GDM1 (cell line): ENCODE results near the gene CRMP1.
"Not testable (repeated sequence)": the region's sequence is repeated elsewhere in the genome, so short reads cannot be mapped to it uniquely, and the experiment has no call there.

Experiments used
- DNase-seq: peaks from one replicate; lab custom pipeline; 2025; lab: John Stamatoyannopoulos, UW

CRMP1 gene

DNA sequence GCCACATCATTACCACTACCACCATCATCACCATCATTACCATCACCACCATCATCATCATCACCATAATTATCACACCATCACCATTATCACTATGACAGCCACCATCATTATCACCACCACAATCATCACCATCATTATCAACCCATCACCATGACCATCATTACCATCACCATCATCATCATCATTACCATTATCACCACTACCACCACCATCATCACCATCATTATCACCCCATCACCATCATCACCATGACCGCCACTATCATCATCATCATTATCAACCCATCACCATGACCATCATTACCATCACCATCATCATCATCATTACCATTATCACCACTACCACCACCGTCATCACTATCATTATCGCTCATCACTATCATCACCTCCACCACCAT, 36.5 kb downstream of the CRMP1 start:
- not testable (repeated sequence) for DNase-seq

DNA sequence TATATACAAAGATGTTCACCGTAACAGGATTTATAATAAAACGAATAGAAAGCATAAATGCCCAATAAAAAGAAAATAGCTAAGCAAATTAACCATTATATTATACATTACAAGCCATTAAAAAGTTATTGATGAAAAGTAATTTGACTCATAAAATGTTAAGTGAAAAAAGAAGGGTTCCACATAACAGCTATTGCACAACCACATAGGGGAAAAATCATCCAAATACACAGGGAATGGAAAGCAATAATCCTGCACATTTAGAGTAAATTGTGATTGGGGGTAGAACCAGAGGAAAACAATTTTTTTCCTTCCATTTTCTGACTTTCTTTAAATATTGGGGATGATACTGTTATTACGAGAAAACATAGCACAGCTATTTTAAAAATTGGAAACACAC, 38.0 kb downstream of the CRMP1 start:
- DNase-seq: no peak

DNA sequence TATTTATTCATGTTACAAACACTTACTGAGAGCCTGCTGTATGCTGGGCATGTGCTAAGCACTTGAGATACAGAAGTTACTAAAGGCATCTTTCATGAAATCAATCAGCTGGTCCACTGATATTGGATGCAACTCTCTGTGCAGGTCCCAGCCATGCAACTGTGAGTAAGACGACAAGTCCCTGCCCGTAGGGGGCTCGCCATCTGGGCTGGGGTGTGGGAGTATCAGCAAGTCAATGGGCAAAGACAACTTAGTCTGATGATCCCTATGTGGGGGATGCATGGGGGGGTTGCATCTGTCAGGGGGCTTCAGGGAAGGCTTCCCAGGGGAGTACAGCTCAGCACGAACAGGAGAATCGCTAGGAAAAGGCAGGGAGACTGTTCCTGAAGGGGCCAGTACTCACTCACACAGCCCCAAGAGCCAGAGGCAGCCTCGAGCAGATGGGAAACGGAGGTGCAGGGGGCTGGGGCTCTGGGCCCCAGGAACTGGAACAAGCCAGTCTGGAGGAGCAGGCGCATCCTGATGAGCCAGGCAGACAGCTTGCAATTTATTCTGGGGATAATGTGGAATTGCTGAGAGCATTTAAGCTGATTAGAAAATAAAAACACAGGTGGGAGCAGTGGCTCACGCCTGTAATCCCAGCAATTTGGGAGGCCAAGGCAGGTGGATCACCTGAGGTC, 40.2 kb downstream of the CRMP1 start:
- no peak for DNase-seq

DNA sequence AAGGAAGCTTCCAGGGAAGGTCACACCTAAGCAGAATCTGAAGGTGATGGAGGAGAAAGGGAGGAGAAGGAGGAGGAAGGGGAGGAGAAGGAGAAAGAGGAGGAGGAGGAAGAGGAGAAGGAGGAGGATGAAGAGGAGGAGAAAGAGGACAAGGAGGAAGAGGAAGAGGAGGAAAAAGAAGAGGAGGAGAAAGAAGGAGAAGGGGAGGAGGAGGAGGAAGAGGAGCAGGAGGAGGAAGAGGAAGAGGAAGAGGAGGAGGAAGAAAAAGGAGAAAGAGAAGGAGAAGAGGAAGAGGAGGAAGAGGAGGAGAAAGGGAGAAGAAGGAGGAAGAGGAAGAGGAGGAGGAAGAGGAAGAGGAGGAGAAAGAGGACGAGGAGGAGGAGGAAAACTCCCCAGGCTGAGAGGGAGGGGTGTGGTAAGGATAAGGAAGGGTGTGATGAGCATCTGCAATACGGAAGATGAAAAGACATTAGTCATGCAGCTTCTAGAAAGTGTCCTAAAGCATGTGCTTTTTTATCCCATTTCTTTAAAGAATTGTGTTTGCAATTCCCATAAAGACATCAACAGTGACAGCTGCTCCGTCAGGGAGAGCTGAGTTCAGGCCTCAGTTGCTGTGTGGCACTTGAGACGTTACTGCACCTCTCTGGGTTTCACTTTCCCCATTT, 41.1 kb downstream of the CRMP1 start:
- DNase-seq: no peak

DNA sequence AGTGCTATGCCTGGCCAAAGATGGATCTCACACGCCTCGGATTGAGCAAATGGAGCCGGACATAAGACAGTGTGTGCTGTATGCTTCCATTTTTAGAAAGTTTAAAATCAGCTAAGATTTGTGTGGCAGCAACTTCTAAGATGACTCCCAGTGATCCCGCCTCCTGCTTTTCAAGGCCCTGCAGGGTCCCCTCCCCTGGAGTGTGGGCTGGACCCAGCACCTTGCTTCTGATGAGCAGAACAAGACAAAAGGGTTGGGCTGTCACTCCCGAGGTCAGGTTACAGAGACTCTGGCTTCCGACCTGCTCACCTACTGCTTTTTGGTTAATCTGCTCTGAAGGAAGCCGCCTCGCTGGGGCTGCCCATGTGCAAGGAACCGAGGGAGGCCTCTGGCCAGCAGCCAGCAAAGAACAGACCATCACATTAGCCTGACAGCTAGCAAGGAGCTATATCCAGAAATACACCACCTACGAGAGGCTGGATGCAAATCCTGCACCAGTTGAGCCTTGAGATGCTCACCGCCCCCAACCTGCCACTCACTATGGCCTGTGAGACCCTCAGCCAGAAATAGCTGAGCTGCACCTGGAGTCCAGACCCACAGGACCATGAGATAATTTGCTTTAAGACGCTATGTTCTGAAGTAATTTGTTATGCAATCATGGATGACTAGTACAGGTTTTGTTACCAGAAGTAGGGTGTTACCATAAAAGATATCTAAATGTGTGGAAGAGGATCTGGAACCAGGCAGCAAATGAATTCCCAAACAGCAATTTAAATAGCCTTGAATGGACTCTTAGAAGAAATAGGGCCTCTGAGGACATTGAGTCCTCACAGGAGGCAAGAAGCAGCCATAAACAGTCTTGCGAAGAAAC, 47.6 kb downstream of the CRMP1 start:
- no peak for DNase-seq

DNA sequence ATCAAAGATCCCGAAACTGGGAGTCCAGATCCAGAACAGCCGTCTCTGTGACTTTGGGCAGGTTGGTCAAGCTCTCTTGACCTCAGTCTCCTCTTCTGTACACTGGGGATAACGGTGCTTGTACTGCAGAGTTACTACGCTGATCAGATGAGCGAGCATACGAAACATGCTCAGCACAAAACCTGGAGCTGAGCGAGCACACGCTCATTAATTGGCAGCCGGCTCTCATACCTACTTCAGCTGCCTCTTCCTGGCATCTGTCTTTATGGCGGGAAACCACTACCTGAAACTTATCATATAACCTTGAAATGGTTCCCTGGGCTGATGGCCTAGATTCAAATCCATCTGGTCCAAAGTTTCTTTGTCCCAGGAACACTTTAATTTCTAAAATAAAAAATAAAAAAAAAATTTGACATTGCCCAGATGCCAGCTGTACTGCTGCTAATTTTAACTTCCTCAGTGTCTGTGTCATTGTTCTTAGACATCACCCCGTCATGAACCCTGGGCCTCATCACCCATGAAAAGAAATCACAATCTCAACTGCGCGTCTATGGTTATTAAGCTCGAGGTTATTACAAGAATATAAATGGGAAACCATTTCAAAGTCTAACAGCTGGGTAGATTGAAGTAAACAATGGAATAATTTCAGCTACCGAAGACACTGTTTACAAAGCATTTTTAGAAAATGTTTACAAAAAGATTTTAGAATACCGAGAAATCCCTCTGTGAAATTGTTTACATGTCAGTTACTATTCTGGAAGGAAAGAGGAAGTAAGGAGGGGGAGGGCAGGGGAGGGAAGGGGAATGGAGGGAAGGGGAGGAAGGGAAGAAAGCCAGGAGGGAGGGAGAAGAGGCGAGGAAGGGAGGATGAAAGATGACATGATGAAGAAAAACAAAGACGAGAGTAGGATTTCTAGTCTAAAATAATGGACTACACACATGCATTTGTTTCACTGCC, 49.0 kb downstream of the CRMP1 start:
- DNase-seq: no peak

DNA sequence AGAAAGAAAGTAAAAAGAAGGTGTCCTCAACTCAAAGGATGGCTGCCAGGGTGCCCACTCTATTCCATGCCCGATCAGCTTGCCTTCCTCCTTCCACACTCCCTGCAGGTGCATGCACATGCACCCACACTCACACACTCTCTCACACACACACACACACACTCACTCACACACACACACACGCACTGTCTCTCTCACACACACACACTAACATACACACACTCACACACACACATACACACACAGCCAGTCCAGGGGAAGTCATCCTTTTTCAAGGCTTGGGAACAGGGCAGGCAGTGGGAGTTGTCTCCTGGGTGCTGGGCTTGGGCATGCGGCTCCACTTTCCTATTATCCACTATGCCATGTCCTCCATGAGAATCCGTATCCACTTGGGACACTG, 50.4 kb downstream of the CRMP1 start:
- no peak for DNase-seq

DNA sequence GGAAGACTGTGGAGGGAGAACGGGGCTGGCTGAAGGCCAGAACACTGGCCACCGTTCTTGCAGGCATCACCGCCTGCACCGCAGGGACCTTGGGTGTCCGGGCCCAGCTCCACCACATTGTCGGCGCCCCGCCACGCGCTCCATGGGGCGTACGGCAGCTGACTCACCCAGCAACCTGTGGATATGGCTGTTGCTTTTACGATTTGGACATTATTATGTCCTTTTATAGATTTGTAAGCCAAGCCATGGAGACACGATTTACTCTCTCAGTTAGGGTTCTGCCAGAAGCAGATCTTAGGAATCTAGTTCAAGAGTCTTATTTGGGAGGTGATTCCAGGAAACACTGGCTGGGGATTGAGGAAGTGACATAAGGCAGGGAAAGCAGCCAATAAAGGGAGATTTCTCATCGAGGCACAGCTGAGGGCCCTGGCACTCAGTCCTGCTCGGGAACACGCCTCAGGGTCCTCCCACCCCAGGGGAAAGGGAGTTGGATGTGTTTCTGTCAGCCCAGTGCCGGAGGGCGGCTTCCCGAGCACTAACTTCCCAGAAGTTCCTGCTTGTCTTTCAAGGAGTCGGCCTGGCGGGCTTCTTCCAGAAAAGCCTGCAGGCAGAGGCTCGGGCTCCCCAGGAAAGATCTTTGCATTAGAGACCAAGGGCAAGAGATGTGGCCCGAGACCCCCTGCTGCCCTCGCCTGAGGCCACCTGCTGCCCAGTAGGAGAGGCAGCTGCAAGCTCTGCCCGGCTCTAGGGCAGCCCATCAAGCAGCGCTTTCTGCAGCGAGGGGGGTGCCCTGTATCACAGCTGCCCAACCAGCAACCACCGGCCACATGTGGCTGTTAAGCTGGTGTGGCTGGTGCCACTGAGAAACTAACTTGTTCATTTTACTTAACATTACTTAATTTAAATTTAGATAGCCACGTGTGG, 52.9 kb downstream of the CRMP1 start:
- no peak for DNase-seq

DNA sequence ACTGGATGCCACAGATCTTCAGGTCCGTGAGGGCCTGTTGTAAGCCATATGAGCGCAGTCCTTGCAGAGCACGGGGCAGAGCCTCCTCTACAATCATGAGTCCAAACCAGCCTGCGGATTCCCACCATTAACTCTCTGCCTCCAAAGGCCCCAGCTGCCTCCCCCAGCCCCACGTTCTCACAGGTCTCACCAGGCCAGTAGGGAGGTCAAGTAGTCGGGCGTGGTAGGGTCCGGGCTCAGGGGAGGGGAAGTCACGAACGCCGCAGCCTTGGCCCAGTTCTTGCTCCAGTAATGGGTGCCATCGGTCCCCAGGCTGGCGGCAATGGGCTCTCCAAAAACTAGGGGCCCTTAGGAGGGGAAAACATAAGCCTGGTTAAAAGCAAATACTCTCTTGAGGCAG, 53.6 kb downstream of the CRMP1 start:
- no peak for DNase-seq

DNA sequence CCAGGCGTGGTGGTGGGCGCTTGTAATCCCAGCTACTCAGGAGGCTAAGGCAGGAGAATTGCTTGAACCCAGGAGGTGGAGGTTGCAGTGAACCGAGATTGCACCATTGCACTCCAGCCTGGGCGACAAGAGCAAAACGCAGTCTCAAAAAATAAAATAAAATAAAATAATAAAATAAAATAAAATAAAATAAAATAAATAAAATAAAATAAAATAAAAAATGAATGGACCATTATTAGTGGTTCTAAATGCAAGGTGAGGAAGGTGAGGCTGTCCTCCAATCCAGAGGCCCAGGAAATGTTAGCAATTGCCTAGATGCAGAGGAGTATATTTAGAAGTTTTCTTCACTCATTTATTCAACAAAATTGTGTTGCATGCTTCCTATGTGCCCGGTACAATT, 55.4 kb downstream of the CRMP1 start:
- DNase-seq: not testable (repeated sequence)

DNA sequence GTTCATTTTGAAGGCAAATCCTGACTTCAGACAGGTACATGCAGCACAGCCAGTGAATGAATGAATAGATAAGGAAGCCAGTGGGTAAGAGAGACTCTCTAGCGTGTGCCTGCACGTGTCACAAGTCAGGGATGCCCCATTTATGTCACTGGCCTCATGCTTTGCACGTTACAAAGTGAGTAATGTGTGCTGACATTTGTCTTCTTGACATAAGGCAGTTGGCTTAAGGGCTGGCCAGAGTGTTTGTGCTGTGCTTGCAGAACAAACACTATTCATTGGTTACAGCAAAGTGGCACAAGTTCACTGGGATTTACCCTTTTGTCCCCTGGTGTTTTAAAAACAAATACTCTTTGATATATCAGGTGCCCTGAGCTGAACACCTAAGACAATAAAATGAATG, 55.9 kb downstream of the CRMP1 start:
- no peak for DNase-seq

DNA sequence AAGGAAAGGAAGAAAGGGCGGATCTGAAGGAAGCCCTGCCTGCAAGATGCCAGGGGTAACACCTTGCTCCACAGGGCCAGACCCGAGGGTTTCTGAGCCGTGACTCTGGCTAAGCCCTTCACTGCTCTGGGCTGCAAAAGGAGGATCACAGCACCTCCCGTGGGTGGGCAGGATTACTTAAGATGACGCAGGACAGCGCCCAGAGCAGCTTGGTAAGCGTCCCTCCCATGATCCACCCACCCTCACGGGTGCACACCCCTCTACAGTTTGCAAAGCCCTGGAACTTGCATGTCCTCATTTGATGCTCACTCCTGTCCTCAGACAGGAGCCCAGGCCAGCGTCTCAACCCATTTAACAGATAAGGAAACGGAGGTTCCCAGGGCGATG, 64.9 kb downstream of the CRMP1 start:
- no peak for DNase-seq

DNA sequence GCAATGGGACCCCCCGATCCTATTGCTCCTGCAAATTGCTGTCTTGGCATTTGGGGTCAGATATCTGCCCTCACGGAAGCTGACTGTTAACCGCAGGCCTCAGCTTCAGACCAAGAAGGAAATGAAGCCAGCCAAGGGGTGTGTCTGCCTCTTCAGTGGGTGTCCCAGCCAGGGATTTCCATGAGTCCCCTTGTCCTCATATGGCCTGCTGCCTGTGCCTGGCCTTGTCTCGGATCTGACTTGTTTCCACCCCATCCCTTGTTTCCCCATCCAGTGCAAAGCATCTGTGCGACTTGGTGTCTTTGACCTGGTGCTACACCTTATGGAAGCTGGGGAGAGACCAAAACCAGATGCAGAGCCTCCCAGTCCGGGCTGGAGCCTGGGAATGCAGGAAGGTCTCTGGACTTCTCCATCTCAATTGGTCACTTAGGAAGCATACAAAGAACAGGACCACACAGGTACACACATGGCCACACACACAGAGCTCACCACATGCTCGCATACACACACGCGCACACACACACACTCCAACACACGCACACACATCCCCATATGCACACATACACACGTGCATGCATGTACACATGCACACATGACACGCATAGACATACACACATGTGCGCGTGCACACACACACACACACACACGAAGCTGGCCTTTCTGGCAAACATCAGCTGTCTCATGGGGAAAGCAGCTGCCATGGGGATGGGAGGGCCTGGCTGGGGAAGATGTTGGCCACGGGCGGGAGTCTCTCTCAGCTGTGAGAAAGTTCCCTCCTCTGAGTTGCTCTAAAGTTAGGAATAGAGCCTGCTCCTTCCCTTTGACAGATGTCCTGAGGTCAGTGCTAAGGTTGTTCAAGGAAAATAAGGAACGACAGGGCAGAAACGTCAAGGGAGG, 65.5 kb downstream of the CRMP1 start:
- peak; percentile 54 for DNase-seq

DNA sequence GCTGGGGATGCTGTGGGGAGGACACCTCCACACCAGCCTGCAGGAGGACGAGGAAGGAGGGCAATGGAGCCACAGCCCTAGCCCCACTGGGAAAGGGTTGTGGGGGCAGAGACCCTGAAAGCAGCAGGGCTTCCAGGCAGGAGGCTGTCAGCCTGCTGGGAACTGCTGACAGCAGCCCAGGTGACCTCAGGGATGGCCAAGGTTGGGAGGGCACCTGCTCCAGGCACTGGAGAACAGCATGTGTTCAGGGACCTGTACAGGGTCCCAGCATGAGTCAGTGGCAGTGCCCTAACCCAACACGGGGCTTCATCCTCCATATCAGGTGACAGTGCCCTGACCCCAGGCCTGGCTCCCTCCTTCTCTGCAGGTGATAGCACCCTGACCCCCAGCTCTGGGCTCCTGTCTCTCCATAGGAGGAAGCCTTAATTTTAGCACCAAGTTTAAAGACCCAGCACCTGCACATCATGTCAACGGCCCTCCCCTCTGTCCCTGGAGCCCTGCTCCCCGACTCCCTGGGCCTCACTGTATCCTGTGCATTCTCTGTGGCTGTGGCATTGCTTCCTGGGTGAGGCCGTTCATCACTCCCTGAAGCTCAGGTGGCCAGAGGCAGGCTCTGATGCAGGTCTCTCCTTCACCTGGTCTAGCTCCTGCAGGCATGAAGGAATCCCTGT, 66.3 kb downstream of the CRMP1 start:
- DNase-seq: no peak

DNA sequence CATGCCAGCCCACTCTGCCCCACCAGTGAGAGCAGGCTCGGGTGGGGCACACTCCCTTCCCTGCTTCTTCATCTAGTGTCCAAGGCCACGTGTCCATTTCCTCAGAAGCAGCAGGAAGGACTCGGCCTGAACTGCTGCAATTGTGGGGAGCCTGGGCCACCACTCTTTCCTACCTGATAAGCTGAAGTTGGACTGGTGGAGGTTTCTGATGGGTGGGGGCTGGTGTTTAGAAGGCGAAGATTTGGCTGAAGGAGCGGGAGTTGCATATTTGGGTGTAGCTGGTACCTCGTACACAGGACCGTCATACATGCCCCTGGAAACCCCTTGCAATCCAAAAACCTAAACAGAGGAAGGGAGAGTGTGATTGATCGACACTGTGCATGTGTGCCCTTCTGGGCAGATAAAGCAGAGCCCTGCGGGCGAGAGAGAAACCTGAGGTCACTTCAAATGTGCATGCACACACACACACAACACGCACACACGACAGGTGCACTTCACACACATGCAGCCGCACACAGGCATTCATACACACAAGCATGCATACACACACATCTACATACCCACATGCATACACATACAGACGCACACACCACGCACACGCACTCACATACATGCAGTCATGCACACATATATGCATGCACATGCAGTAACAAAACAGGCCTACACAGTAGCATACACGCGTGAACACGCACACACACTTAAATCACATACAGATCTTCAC, 67.4 kb downstream of the CRMP1 start:
- no peak for DNase-seq

DNA sequence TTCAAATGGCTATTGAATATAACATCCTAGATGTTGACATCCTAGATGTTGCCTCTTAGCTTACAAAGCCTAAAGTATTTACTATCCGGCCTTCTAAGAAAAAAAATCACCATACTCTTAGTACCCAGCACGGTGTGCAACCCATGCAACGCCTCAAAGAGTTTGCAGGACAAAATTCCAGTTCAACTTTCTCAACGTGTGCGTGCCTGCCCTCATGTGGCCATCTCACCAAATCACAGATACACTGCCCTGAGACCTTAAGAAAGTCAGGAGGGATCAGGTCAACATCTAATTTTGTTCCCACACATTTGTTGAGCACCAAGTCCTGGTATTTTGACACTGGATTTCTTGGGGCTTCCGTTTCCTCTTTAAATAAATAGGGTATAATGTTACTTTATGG, 68.3 kb downstream of the CRMP1 start:
- peak; percentile 10 for DNase-seq

DNA sequence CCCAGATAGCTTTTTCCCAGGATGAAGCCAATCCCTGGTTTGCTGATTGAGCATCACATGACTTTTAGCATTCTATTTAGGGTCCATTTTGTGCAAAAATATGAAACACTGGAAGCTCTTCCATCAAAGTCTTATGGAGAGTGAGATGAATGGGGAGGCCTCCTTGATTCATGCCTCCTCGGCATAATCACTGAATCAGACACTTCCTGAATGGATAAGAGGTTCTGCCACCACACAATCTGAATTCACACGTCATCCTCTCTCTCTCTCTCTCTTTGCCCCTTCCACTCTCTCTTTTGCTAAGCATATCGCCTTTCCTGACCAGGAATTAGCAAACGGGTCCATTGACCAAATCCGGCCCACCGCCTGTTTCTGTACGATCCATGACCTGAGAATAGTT, 68.7 kb downstream of the CRMP1 start:
- DNase-seq: no peak

DNA sequence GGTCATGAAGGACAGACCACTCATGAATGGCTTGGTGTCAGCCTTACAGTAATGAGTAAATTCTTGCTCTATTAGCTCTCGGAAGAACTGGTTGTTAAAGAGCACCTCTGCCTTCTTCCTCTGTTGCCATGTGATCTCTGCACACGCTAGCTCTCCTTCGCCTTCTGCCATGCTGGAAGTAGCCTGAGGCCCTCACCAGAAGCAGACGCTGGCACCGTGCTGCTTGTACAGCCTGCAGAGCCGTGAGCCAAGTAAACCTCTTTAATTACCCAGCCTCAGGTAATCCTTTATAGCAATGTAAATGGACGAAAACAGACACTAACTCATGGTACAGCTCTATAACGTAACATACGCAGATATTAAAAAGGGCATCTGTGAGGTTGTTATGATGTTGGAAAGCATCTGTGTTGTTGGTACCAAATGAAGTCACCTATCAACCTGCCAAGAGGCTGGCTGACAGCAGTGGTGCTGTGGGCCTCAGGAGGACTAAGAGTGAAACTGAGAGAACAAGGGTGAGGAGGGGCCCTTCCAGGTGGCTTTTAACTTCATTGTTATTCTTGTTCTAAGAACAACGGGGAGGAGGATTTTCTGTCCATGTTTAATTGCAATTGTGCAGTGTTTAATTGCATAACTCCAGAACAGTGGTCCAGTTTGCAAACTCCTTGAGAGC, 69.2 kb downstream of the CRMP1 start:
- DNase-seq: no peak
